Karpas-422 (cell line): ENCODE data around the gene TMLHE. TPM values are rescaled to one million over a fixed set of nuclear protein-coding genes. Genes with fewer than 3 reads are reported as not detected.
"Not testable (repeated sequence)": the region's sequence is repeated elsewhere in the genome, so short reads cannot be mapped to it uniquely, and the experiment has no call there.

Experiments used
- DNase-seq: peaks from one replicate; pipeline ENCODE4 v3.0.0-alpha.2; 2015
- H2AFZ ChIP-seq: fragments of 200-600 bp; sonication (generic); 2 replicates; pipeline ENCODE4 v1.6.1; 2014; ENCODE audit warnings: antibody characterized with exemption, low read length, mixed read lengths
- H3K27ac ChIP-seq: fragments of 200-600 bp; sonication (generic); 2 replicates; pipeline ENCODE4 v1.5.1; 2014; ENCODE audit warnings: mild to moderate bottlenecking, low read length, moderate library complexity
- H3K27me3 ChIP-seq: fragments of 200-600 bp; sonication (generic); 2 replicates; pipeline ENCODE4 v1.6.1; 2014; ENCODE audit warnings: low read length, mixed read lengths
- H3K36me3 ChIP-seq: fragments of 200-600 bp; sonication (generic); 2 replicates; pipeline ENCODE4 v1.6.1; 2014; ENCODE audit warnings: low read length, mixed read lengths; ENCODE audit not compliant: insufficient read depth
- H3K4me1 ChIP-seq: fragments of 200-600 bp; sonication (generic); 2 replicates; pipeline ENCODE4 v1.6.1; 2014; ENCODE audit warnings: mild to moderate bottlenecking, low read length, mixed read lengths
- H3K4me2 ChIP-seq: fragments of 200-600 bp; sonication (generic); 2 replicates; pipeline ENCODE4 v1.6.1; 2014; ENCODE audit warnings: low read length, low read depth, mild to moderate bottlenecking; ENCODE audit not compliant: poor library complexity, severe bottlenecking
- H3K4me3 ChIP-seq: fragments of 200-600 bp; sonication (generic); 2 replicates; pipeline ENCODE4 v1.5.1; 2014; ENCODE audit warnings: mild to moderate bottlenecking, antibody characterized with exemption, low read length, mixed read lengths
- H3K79me2 ChIP-seq: fragments of 200-600 bp; sonication (generic); 2 replicates; pipeline ENCODE4 v1.6.1; 2014; ENCODE audit warnings: mild to moderate bottlenecking, low read length, mixed read lengths
- H3K9ac ChIP-seq: fragments of 200-600 bp; sonication (generic); 2 replicates; pipeline ENCODE4 v1.6.0; 2014; ENCODE audit warnings: low read length
- H3K9me2 ChIP-seq: fragments of 200-600 bp; sonication (generic), shearing (Covaris generic); replicated peaks from 2 replicates; pipeline ENCODE4 v1.6.0; 2014; ENCODE audit warnings: mild to moderate bottlenecking, low read length, moderate library complexity; ENCODE audit not compliant: insufficient read depth
- H3K9me3 ChIP-seq: fragments of 300-700, 200-600 bp; sonication (generic); 2 replicates; pipeline ENCODE4 v1.6.1; 2014; ENCODE audit warnings: low read length, mixed read lengths
- H4K20me1 ChIP-seq: fragments of 200-600 bp; sonication (generic); 2 replicates; pipeline ENCODE4 v1.6.1; 2014; ENCODE audit warnings: mild to moderate bottlenecking, antibody characterized with exemption, low read length, low read depth; ENCODE audit not compliant: insufficient read depth
- total RNA-seq: library from RNA; depleted of rRNA; stranded (reverse); fragments of >200 nt; shearing (Covaris generic); gene quantifications from 2 replicates; pipeline ENCODE4 v1.2.3, GENCODE V29; 2014; ENCODE audit warnings: low replicate concordance; rRNA removed

Gene TMLHE
- total RNA-seq, result 18.3 and 36.2 TPM in 2 replicates

- Histone ChIP-seq H2AFZ (peak within 1 kb of the TSS; percentile 42), H3K27me3 (no peaks in the 10 kb centered on the region), H3K9me2 (no peaks in the 10 kb centered on the region), H3K4me3 (peak within 1 kb of the TSS; percentile 85), H3K9me3 (peaks cover 11% of the 10 kb centered on the region; the same call in 1 of the 2 replicates), H3K9ac (peak within 1 kb of the TSS; percentile 86), H3K79me2 (peaks cover 41% of the 10 kb centered on the region), H3K36me3 (peaks cover 6% of the 10 kb centered on the region; the same call in 1 of the 2 replicates), H3K4me2 (peak within 1 kb of the TSS; percentile 58), H4K20me1 (no peaks in the 10 kb centered on the region), H3K4me1 (peaks cover 10% of the 10 kb centered on the region), H3K27ac (peak within 1 kb of the TSS; percentile 61)
- DNase-seq, result peak; percentile 82
Observed at GRCh38 chrX:155612312-155613224, at the start of gene TMLHE, which contains the start of gene SPRY3. Gene TMLHE, minus strand, starts transcription at chrX:155612952. Its CDS starts 67,676 bp downstream, at chrX:155545276. Gene SPRY3, plus strand, starts transcription at chrX:155612586.

- Histone ChIP-seq H3K4me2 (no peak overlapping the region), H3K9me2 (no peaks in the 10 kb centered on the region), H3K4me1 (no peaks in the 10 kb centered on the region), H3K27ac (no peak overlapping the region), H3K9ac (no peak overlapping the region), H3K36me3 (no peaks in the 10 kb centered on the region), H3K79me2 (no peaks in the 10 kb centered on the region), H2AFZ (no peak overlapping the region), H3K4me3 (no peak overlapping the region), H4K20me1 (no peaks in the 10 kb centered on the region), H3K27me3 (no peaks in the 10 kb centered on the region), H3K9me3 (peaks cover 15% of the 10 kb centered on the region)
- DNase-seq, result peak; percentile 56
Observed at GRCh38 chrX:155662282-155662681, 49.5 kb upstream of the TMLHE start.

GRCh38 chrX:155645180-155645579, 32.4 kb upstream of the TMLHE start:
- Histone ChIP-seq H3K27ac (no peak overlapping the region), H3K9me2 (no peaks in the 10 kb centered on the region), H3K4me2 (no peak overlapping the region), H3K9ac (no peak overlapping the region), H3K27me3 (no peaks in the 10 kb centered on the region), H4K20me1 (no peaks in the 10 kb centered on the region), H3K79me2 (no peaks in the 10 kb centered on the region), H2AFZ (no peak overlapping the region), H3K36me3 (no peaks in the 10 kb centered on the region), H3K9me3 (no peaks in the 10 kb centered on the region), H3K4me1 (no peaks in the 10 kb centered on the region), H3K4me3 (no peak overlapping the region)
- peak; percentile 43 for DNase-seq

- Histone ChIP-seq H3K4me3 (no peak overlapping the region), H2AFZ (no peak overlapping the region), H3K27ac (no peak overlapping the region), H3K4me2 (no peak overlapping the region), H3K9ac (no peak overlapping the region), H3K27me3 (no peaks in the 10 kb centered on the region), H3K9me3 (peaks cover 3% of the 10 kb centered on the region; the same call in 1 of the 2 replicates), H3K36me3 (no peaks in the 10 kb centered on the region), H3K9me2 (no peaks in the 10 kb centered on the region), H3K4me1 (no peaks in the 10 kb centered on the region), H4K20me1 (no peaks in the 10 kb centered on the region), H3K79me2 (no peaks in the 10 kb centered on the region)
- no peak for DNase-seq
Observed at GRCh38 chrX:155643240-155643639, 30.5 kb upstream of the TMLHE start.

GRCh38 chrX:155641371-155641770, 28.6 kb upstream of the TMLHE start:
- H3K4me2 ChIP-seq, H3K4me3 ChIP-seq, H3K9ac ChIP-seq, H3K79me2 ChIP-seq, H2AFZ ChIP-seq, H3K4me1 ChIP-seq, H3K27ac ChIP-seq, H3K27me3 ChIP-seq, H3K9me3 ChIP-seq, DNase-seq, H3K9me2 ChIP-seq, H4K20me1 ChIP-seq, H3K36me3 ChIP-seq: not testable (repeated sequence)

- Histone ChIP-seq H3K27ac (no peak overlapping the region), H3K9me2 (no peaks in the 10 kb centered on the region), H3K4me1 (no peaks in the 10 kb centered on the region), H4K20me1 (no peaks in the 10 kb centered on the region), H3K27me3 (no peaks in the 10 kb centered on the region), H3K79me2 (no peaks in the 10 kb centered on the region), H3K4me3 (no peak overlapping the region), H3K4me2 (no peak overlapping the region), H3K9me3 (peaks cover 3% of the 10 kb centered on the region; the same call in 1 of the 2 replicates), H3K36me3 (no peaks in the 10 kb centered on the region), H3K9ac (no peak overlapping the region), H2AFZ (no peak overlapping the region)
- DNase-seq, result no peak
Observed at GRCh38 chrX:155637714-155638113, 25.0 kb upstream of the TMLHE start.

- H3K79me2 ChIP-seq, H3K27ac ChIP-seq, H3K4me2 ChIP-seq, H3K27me3 ChIP-seq, DNase-seq, H4K20me1 ChIP-seq, H3K4me1 ChIP-seq, H3K9ac ChIP-seq, H2AFZ ChIP-seq, H3K36me3 ChIP-seq, H3K9me2 ChIP-seq, H3K4me3 ChIP-seq, H3K9me3 ChIP-seq: not testable (repeated sequence)
Observed at GRCh38 chrX:155635019-155635418, 22.3 kb upstream of the TMLHE start.

- peak overlapping the region; percentile 37; the same call in 1 of the 2 replicates for H2AFZ ChIP-seq
- peaks cover 6% of the 10 kb centered on the region; the same call in 1 of the 2 replicates for H3K9me3 ChIP-seq
- no peak for DNase-seq
- no peaks in the 10 kb centered on the region for H3K9me2 ChIP-seq
- H4K20me1 ChIP-seq, result no peaks in the 10 kb centered on the region
- no peaks in the 10 kb centered on the region for H3K36me3 ChIP-seq
- H3K4me3 ChIP-seq, result peak overlapping the region; percentile 32
- H3K27me3 ChIP-seq, result no peaks in the 10 kb centered on the region
- H3K9ac ChIP-seq, result 0 out of 2 replicates have a peak overlapping the region, but pooled peaks have one; percentile 9
- no peaks in the 10 kb centered on the region for H3K4me1 ChIP-seq
- H3K4me2 ChIP-seq, result peak overlapping the region; percentile 39
- no peak overlapping the region for H3K27ac ChIP-seq
- no peaks in the 10 kb centered on the region for H3K79me2 ChIP-seq
Observed at GRCh38 chrX:155632431-155633100, 19.8 kb upstream of the TMLHE start.
